MCF 10A (cell line): Measurements from ENCODE around the gene TTYH1. TPM values are rescaled to one million over a fixed set of nuclear protein-coding genes. Genes with fewer than 3 reads are reported as not detected.
"Not testable (repeated sequence)": the region's sequence is repeated elsewhere in the genome, so short reads cannot be mapped to it uniquely, and the experiment has no call there.

ENCODE experiments used
- BruUV-seq: library from RNA; stranded (reverse); fragments of 400-500 nt; replicated peaks from 2 replicates; lab custom pipeline; 2021; lab: Mats Ljungman, UMichigan
- CTCF ChIA-PET: fragments of 300-600 bp; sonication (Branson Sonifier 250); formaldehyde crosslinking; extraction: SDS; loops from one replicate; lab custom pipeline; 2021; ENCODE audit warnings: antibody characterized with exemption, inconsistent platforms; lab: Yijun Ruan, JAX
- POLR2A ChIA-PET: fragments of 300-600, 350-650 bp; sonication (Branson Sonifier 250); formaldehyde crosslinking; extraction: SDS; loops from one replicate; lab custom pipeline; 2020; ENCODE audit warnings: antibody characterized with exemption, inconsistent platforms; lab: Yijun Ruan, JAX
- DNase-seq: peaks from one replicate; pipeline ENCODE4 v3.0.0-alpha.2; 2018; ENCODE audit not compliant: unreplicated experiment
- H3K27ac Mint-ChIP-seq: one replicate; pipeline ENCODE4 v1.8.0; 2022; ENCODE audit warnings: mild to moderate bottlenecking, low read depth, mixed read lengths; ENCODE audit not compliant: unreplicated experiment
- H3K27me3 Mint-ChIP-seq: one replicate; pipeline ENCODE4 v1.8.0; 2022; ENCODE audit warnings: mixed read lengths; ENCODE audit not compliant: insufficient read depth, unreplicated experiment
- H3K36me3 Mint-ChIP-seq: one replicate; pipeline ENCODE4 v1.8.0; 2022; ENCODE audit warnings: mild to moderate bottlenecking, moderate library complexity, mixed read lengths; ENCODE audit not compliant: insufficient read depth, unreplicated experiment
- H3K4me1 Mint-ChIP-seq: one replicate; pipeline ENCODE4 v1.8.0; 2022; ENCODE audit warnings: mixed read lengths; ENCODE audit not compliant: insufficient read depth, unreplicated experiment
- H3K4me3 Mint-ChIP-seq: one replicate; pipeline ENCODE4 v1.8.0; 2022; ENCODE audit warnings: mild to moderate bottlenecking, moderate library complexity, mixed read lengths; ENCODE audit not compliant: unreplicated experiment
- H3K9me3 Mint-ChIP-seq: one replicate; pipeline ENCODE4 v1.8.0; 2022; ENCODE audit warnings: mixed read lengths; ENCODE audit not compliant: unreplicated experiment
- intact Hi-C: fragments of 100-400 bp; cut with micrococcal nuclease; formaldehyde crosslinking; loops from 2 replicates; pipeline ENCODE4 v1.14.1; 2022
- total RNA-seq: library from RNA; stranded (reverse); gene quantifications from 2 replicates; pipeline ENCODE4 v1.2.3, GENCODE V29; 2022
- TF ChIP-seq, protein P1 (sequence below): fragments of 200-600 bp; IDR thresholded peaks from one replicate; pipeline ENCODE4 v1.8.0; 2022; ENCODE audit warnings: antibody characterized with exemption, mild to moderate bottlenecking; ENCODE audit not compliant: unreplicated experiment

The TTYH1 gene
- total RNA-seq, 1 experiment from 2014 or later = not detected

- H3K4me1 Mint-ChIP-seq = no peaks in the 10 kb centered on the region
- CTCF ChIA-PET = interaction anchor here (0.7 to 1.9 kb wide), 3 partner anchors 12 to 1198 kb away, joined by 3 to 22 read pairs (median 3); no protein-coding TSS in a partner anchor
- no peaks in the 10 kb centered on the region for H3K36me3 Mint-ChIP-seq
- no TSS peak for BruUV-seq
- intact Hi-C loops = no loop called here
- H3K27me3 Mint-ChIP-seq = peaks cover 10% of the 10 kb centered on the region
- POLR2A ChIA-PET = interaction anchor here (0.5 to 1.1 kb wide), 2 partner anchors 24 to 238 kb away, joined by 3 read pairs; no protein-coding TSS in a partner anchor
- TF ChIP-seq, protein P1, sequence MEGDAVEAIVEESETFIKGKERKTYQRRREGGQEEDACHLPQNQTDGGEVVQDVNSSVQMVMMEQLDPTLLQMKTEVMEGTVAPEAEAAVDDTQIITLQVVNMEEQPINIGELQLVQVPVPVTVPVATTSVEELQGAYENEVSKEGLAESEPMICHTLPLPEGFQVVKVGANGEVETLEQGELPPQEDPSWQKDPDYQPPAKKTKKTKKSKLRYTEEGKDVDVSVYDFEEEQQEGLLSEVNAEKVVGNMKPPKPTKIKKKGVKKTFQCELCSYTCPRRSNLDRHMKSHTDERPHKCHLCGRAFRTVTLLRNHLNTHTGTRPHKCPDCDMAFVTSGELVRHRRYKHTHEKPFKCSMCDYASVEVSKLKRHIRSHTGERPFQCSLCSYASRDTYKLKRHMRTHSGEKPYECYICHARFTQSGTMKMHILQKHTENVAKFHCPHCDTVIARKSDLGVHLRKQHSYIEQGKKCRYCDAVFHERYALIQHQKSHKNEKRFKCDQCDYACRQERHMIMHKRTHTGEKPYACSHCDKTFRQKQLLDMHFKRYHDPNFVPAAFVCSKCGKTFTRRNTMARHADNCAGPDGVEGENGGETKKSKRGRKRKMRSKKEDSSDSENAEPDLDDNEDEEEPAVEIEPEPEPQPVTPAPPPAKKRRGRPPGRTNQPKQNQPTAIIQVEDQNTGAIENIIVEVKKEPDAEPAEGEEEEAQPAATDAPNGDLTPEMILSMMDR = no peak
- no peak for DNase-seq
- peaks cover 9% of the 10 kb centered on the region for H3K9me3 Mint-ChIP-seq
- H3K27ac Mint-ChIP-seq = no peak overlapping the region
- no peak overlapping the region for H3K4me3 Mint-ChIP-seq
These were observed 36.0 kb upstream of the TTYH1 start for GRCh38 chr19:54379187-54379678.

- intact Hi-C loops = no loop called here
- no peaks in the 10 kb centered on the region for H3K4me1 Mint-ChIP-seq
- TF ChIP-seq, protein P1 = no peak
- H3K9me3 Mint-ChIP-seq = peaks cover 9% of the 10 kb centered on the region
- DNase-seq = no peak
- ChIA-PET POLR2A (no interaction called here), CTCF (interaction anchor here (0.6 to 2.8 kb wide), 2 partner anchors 10 to 73 kb away, joined by 3 to 20 read pairs; no protein-coding TSS in a partner anchor)
- H3K27ac Mint-ChIP-seq = no peak overlapping the region
- no TSS peak for BruUV-seq
- peaks cover 24% of the 10 kb centered on the region for H3K27me3 Mint-ChIP-seq
- no peaks in the 10 kb centered on the region for H3K36me3 Mint-ChIP-seq
- H3K4me3 Mint-ChIP-seq = no peak overlapping the region
These were observed 34.4 kb upstream of the TTYH1 start for GRCh38 chr19:54380897-54381296.

DNA sequence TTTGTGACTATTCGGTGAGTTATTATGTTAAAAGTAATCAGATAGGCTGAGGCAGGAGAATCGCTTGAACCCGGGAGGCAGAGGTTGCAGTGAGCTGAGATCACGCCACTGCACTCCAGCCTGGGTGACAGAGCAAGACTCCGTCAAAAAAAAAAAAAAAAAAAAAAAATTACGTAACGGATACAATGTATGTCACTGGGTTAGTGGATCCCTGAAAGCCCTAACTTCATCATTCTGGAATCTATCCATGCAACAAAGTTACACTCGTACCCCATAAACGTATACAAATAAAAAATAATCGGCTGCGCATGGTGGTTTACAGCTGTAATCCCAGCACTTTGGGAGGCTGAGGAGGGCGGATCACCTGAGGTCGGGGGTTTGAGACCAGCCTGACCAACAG is 33.2 kb upstream of the TTYH1 start:
- not testable (repeated sequence) for H3K9me3 Mint-ChIP-seq

GRCh38 chr19:54383330-54383729 is 31.9 kb upstream of the TTYH1 start:
- Mint-ChIP-seq H3K4me1 (peaks cover 1% of the 10 kb centered on the region), H3K36me3 (no peaks in the 10 kb centered on the region), H3K27ac (no peak overlapping the region), H3K27me3 (peaks cover 42% of the 10 kb centered on the region), H3K4me3 (no peak overlapping the region), H3K9me3 (peaks cover 9% of the 10 kb centered on the region)
- CTCF ChIA-PET = no interaction called here
- no peak for DNase-seq
- BruUV-seq = no TSS peak
- intact Hi-C loops = no loop called here
- POLR2A ChIA-PET = no interaction called here
- TF ChIP-seq, protein P1 = no peak

More for the DNA sequence above, 33.2 kb upstream of the TTYH1 start:
- H3K4me1 Mint-ChIP-seq, BruUV-seq, intact Hi-C loops, H3K4me3 Mint-ChIP-seq, DNase-seq, H3K36me3 Mint-ChIP-seq, H3K27ac Mint-ChIP-seq, POLR2A ChIA-PET: not testable (repeated sequence)
- H3K27me3 Mint-ChIP-seq = peaks cover 29% of the 10 kb centered on the region
- CTCF ChIA-PET = interaction anchor here (2.8 kb wide), 1 partner anchor 9 kb away, joined by 20 read pairs; no protein-coding TSS in a partner anchor
